Measurements from ENCODE around the gene DUOXA2.
A peak's percentile ranks its signal among the peaks of the same experiment; 100 is the strongest.

The DUOXA2 gene

GRCh38 chr15:45138814-45139765 lies 25.0 kb downstream of the DUOXA2 start:
- DNase-seq = no peak

DNA sequence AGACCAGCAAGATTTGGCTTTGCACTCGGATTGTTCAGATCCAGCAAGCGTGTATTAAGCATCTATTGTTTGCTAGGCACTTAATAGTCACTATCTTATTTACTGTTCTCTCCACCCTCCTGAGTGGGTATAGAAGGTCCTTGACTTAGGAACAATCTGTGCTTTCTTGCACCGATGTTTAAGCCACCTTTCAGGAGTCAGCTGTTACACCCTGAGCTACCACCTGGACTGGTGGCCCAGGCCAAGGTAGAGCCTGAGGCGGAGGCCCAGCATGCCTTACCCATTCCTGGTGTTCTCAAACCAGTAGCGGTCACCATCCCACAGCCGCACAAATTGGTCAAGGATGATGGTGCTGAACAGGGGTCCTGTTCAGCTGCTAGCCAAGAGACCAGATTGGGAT lies 25.6 kb downstream of the DUOXA2 start:
- no peak for DNase-seq

GRCh38 chr15:45140557-45141250 lies 26.6 kb downstream of the DUOXA2 start:
- no peak for DNase-seq

DNA sequence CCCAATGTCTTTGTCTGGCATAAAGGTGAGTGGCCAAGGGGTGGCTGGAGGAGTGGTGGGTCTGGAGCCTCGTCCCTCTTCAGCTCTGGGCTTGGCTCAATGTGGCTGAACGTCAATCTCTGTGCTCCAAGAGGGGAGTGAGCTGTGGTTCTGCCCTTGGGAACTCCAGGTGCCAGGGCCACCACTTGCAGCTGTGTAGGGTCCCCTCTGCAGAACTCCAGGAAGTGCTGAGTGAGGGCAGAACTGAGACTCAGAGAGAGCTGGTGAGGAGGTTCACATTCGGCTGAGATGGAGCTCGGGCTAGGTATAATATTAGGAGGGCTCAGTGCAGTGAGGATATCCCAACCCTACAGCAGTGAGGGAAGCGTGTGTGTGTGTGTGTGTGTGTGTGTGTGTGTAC lies 27.3 kb downstream of the DUOXA2 start:
- DNase-seq = no peak

- no peak for DNase-seq
Observed at GRCh38 chr15:45143056-45143455, 28.9 kb downstream of the DUOXA2 start.

DNA sequence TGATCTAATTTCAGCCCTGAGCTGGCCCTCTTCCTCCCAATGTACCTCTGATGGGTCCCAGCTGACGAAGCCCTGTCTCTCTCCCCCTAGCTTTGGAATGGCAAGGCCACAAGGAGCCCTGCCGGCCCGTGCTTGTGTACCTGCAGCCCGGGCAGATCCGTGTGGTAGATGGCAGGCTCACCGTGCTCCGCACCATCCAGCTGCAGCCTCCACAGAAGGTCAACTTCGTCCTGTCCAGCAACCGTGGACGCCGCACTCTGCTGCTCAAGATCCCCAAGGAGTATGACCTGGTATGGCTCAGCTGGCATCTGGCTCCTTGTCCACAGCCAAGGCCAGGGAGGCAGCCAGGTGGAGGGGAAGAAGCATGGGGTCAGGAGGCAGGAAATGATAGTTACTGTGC lies 29.8 kb downstream of the DUOXA2 start:
- DNase-seq = no peak

GRCh38 chr15:45144775-45145174 lies 30.6 kb downstream of the DUOXA2 start:
- no peak for DNase-seq

DNA sequence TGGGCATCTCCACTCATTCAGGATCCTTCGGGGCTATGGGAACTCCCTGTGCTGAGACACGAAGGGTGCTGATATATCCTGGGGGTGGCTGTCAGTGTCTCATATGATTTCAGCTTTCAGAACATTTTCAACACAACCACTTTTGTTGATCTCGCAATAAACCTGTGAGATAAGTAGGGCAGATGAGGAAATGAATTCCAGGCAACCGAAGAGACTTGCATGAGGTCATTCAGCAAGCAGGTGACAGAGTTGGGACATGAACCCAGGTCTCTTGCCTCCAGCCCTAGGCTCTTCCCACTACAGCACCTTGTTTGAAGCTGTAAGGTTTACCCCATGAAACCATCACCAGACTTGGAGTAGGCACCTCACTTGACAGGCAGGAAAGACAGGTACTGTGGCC lies 32.3 kb downstream of the DUOXA2 start:
- DNase-seq = no peak

- no peak for DNase-seq
Observed at GRCh38 chr15:45147606-45148005, 33.5 kb downstream of the DUOXA2 start.

- DNase-seq = peak; percentile 13
Observed at GRCh38 chr15:45148076-45149059, 34.2 kb downstream of the DUOXA2 start.

DNA sequence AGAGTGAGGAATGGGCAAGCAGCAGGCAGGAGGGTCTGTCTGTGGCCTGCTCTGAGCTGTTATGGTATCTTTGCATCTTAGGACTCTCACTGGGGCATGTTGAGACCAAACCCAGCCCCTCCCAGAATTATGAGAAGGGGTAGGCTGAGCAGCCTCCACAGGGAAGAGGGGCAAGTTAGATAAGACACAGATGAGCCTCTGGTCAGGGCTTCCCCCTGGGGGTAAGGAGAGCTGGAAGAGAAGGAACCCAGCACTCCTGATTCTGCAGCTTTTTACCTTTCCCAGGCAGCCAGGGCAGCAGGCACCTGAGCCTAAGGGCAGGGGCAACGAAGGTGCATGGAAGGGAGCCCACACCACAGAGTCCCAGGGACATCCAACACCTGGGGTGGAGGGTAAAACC lies 34.9 kb downstream of the DUOXA2 start:
- no peak for DNase-seq

- peak; percentile 33 for DNase-seq
Observed at GRCh38 chr15:45150481-45150880, 36.4 kb downstream of the DUOXA2 start.

DNA sequence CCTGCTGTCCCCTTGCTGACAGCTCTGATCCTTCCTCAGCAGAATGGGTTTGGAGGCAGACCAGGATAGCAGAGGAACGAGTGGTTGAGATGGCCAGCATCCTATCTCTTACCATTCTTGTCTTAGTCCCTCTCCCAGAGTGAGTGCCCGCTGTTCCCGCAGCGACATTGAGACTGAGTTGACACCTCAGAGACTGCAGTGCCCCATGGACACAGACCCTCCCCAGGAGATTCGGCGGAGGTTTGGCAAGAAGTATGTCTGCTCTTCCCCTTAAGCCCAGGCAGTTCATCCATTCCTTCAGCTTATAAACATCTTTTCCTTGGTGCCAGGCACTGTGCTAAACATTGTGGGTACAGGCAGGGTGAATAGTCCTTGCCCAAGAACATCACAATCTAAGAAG lies 36.9 kb downstream of the DUOXA2 start:
- no peak for DNase-seq

- no peak for DNase-seq
Observed at GRCh38 chr15:45151998-45152828, 38.1 kb downstream of the DUOXA2 start.

DNA sequence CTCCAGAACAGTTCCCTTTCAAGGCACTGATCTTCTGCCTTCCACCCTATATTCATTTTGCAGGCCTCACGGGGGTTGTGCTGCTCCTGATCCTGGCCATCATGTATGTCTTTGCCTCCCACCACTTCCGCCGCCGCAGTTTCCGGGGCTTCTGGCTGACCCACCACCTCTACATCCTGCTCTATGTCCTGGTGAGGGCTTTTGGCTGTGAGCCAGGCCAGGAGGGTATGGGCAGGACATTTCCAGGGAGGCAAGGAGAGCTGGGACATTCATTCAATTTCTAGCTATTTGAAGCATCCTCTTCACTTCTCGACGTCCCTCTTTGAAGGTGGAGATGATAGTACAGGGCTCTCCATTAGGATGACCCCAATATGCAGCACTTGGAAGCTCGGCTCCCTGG lies 41.6 kb downstream of the DUOXA2 start:
- DNase-seq = no peak

GRCh38 chr15:45156744-45157455 lies 42.8 kb downstream of the DUOXA2 start:
- peak; percentile 56 for DNase-seq

DNA sequence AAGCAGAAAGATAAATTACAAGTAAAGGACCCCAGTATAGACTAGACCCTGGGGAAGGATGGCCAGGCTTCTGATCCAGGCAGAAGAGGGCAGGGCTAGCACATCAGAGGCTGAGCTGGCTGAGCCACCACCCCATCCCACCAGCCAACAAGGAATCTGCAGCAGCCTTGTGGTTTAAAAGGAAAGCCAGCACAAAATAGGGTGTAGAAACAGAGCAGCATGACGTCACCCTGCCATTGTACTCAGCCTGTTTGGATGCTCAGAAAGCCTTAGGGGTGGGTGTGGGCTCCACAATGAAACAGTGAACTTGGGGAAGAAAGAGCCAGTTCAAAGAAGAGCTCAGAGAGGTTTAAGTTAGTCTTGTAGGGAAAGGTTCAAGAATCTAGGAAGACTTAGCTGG lies 43.8 kb downstream of the DUOXA2 start:
- peak; percentile 80 for DNase-seq

- no peak for DNase-seq
Observed at GRCh38 chr15:45161666-45162065, 47.5 kb downstream of the DUOXA2 start.

GRCh38 chr15:45162771-45163507 lies 48.8 kb downstream of the DUOXA2 start:
- DNase-seq = peak; percentile 85

- DNase-seq = no peak
Observed at GRCh38 chr15:45163508-45163856, 49.4 kb downstream of the DUOXA2 start.

DNA sequence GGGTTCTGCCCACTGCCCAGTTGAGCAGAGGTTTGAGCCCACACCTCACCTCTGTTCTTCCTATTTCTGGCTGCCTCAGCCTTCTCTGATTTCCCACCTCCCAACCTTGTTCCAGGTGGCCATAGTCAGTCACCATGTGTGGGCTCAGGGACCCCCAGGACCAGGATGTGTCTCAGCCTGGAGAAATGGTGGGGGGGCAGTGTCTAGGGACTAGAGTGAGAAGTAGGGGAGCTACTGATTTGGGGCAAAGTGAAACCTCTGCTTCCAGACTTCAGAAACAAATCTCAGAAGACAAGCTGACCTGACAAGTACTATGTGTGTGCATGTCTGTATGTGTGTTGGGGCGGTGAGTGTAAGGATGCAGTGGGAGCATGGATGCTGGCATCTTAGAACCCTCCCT lies 50.8 kb downstream of the DUOXA2 start:
- no peak for DNase-seq
